H1 (cell line): ENCODE data around the gene NOL4L. TPM values are rescaled to one million over a fixed set of nuclear protein-coding genes. Genes with fewer than 3 reads are reported as not detected.

Experiments
- CTCF ChIA-PET: fragments of 300-600 bp; sonication (Branson Sonifier 250); formaldehyde crosslinking; loops from one replicate; lab custom pipeline; 2021; ENCODE audit not compliant: partially characterized antibody; lab: Charles Lee
- POLR2A ChIA-PET: fragments of 300-600 bp; sonication (Branson Sonifier 250); formaldehyde crosslinking; loops from one replicate; lab custom pipeline; 2021; ENCODE audit warnings: inconsistent platforms; ENCODE audit not compliant: partially characterized antibody; lab: Charles Lee
- DNase-seq, 2 experiments: peaks; one replicate each; pipeline versions ENCODE4 v3.0.0 to v3.0.0-alpha.2; 2010 to 2022; ENCODE audit warnings: low spot score in 2 of 2, low read depth in 1 of 2, mixed read lengths in 1 of 2
- FAIRE-seq: peaks from 2 replicates; lab custom pipeline; 2011; peaks lifted over from hg19 to GRCh38; lab: Jason Lieb, UNC
- H2AFZ ChIP-seq: 2 replicates; pipeline ENCODE4 v1.8.1; 2012; ENCODE audit warnings: low read length, inconsistent platforms
- H2AK5ac ChIP-seq: 2 replicates; pipeline ENCODE4 v1.6.1; 2013; ENCODE audit warnings: low read depth, low read length
- H2BK120ac ChIP-seq: replicated peaks from 2 replicates; pipeline ENCODE3; 2013; ENCODE audit warnings: low read depth, low read length, inconsistent platforms
- H2BK12ac ChIP-seq: 2 replicates; pipeline ENCODE4 v1.6.1; 2013; ENCODE audit warnings: low read depth, low read length
- H2BK15ac ChIP-seq: 2 replicates; pipeline ENCODE4 v1.6.1; 2013; ENCODE audit warnings: low read length
- H2BK20ac ChIP-seq: 2 replicates; pipeline ENCODE4 v1.6.1; 2013; ENCODE audit warnings: low read length
- H2BK5ac ChIP-seq: 2 replicates; pipeline ENCODE4 v1.6.1; 2013; ENCODE audit warnings: low read depth, low read length
- H3K14ac ChIP-seq: 2 replicates; pipeline ENCODE4 v1.6.1; 2013; ENCODE audit warnings: inconsistent platforms; ENCODE audit not compliant: insufficient read length
- H3K18ac ChIP-seq: 2 replicates; pipeline ENCODE4 v1.6.1; 2013; ENCODE audit warnings: low read length; ENCODE audit errors: extremely low read depth
- H3K23ac ChIP-seq: 2 replicates; pipeline ENCODE4 v1.6.1; 2013; ENCODE audit warnings: inconsistent platforms; ENCODE audit not compliant: insufficient read length
- H3K23me2 ChIP-seq: 2 replicates; pipeline ENCODE4 v1.6.1; 2013; ENCODE audit warnings: low read depth, low read length
- H3K27ac ChIP-seq: 2 replicates; pipeline ENCODE4 v1.6.1; 2011; ENCODE audit warnings: low read depth, low read length, inconsistent platforms
- H3K27me3 ChIP-seq, 4 experiments: replicated peaks in 1 of 4; 1 replicate in 1 of 4; 2 replicates in 3 of 4; pipeline versions ENCODE4 v1.6.1 to v1.8.1; 2011 to 2013; ENCODE audit warnings: low read length in 3 of 4, mild to moderate bottlenecking in 3 of 4, inconsistent platforms in 2 of 4, mixed read lengths in 2 of 4, moderate library complexity in 1 of 4; ENCODE audit not compliant: control insufficient read depth in 3 of 4, insufficient read depth in 3 of 4; ENCODE audit errors: extremely low read depth in 1 of 4
- H3K36me3 ChIP-seq, 4 experiments: 2 replicates each; pipeline versions ENCODE4 v1.6.1 to v1.8.1; 2011 to 2013; ENCODE audit warnings: mild to moderate bottlenecking in 4 of 4, low read length in 3 of 4, moderate library complexity in 2 of 4, control low read depth in 1 of 4, inconsistent platforms in 1 of 4; ENCODE audit not compliant: insufficient read depth in 4 of 4, control insufficient read depth in 2 of 4
- H3K4ac ChIP-seq: replicated peaks from 2 replicates; pipeline ENCODE3; 2013; ENCODE audit warnings: low read length, low read depth, mixed read lengths, inconsistent platforms; ENCODE audit not compliant: insufficient read length
- H3K4me1 ChIP-seq, 4 experiments: replicated peaks in 1 of 4; 1 replicate in 1 of 4; 2 replicates in 3 of 4; pipeline versions ENCODE4 v1.6.1 to v1.8.1; 2011 to 2013; ENCODE audit warnings: low read length in 3 of 4, inconsistent platforms in 2 of 4, mixed read lengths in 1 of 4; ENCODE audit not compliant: insufficient read depth in 4 of 4, control insufficient read depth in 3 of 4
- H3K4me2 ChIP-seq, 2 experiments: 2 replicates each; pipeline versions ENCODE4 v1.6.1 to v1.8.1; 2011 to 2013; ENCODE audit warnings: low read depth in 2 of 2, low read length in 2 of 2, control low read depth in 1 of 2, inconsistent platforms in 1 of 2, mild to moderate bottlenecking in 1 of 2; ENCODE audit not compliant: insufficient read depth in 1 of 2
- H3K4me3 ChIP-seq, 4 experiments: fragments of 200-600, 300-600 bp in 1 of 4; sonication (generic), shearing (Covaris generic), sonication (Bioruptor Twin) in 1 of 4; 2 replicates each; pipeline versions ENCODE4 v1.5.1 to v1.8.1; 2011 to 2016; ENCODE audit warnings: low read length in 4 of 4, low read depth in 3 of 4, control low read depth in 2 of 4, inconsistent platforms in 2 of 4, mild to moderate bottlenecking in 2 of 4, mixed read lengths in 1 of 4, moderate library complexity in 1 of 4; ENCODE audit not compliant: insufficient read depth in 2 of 4; ENCODE audit errors: extremely low read depth in 1 of 4
- H3K56ac ChIP-seq: replicated peaks from 2 replicates; pipeline ENCODE3; 2013; ENCODE audit warnings: low read depth, mild to moderate bottlenecking, mixed read lengths, low read length, inconsistent platforms; ENCODE audit not compliant: insufficient read length
- H3K79me1 ChIP-seq: 2 replicates; pipeline ENCODE4 v1.6.1; 2013; ENCODE audit warnings: low read depth, low read length, control low read depth
- H3K79me2 ChIP-seq, 2 experiments: 2 replicates each; pipeline versions ENCODE4 v1.6.1 to v1.8.1; 2012 to 2013; ENCODE audit warnings: low read length in 2 of 2, mild to moderate bottlenecking in 2 of 2, inconsistent platforms in 1 of 2; ENCODE audit not compliant: insufficient read depth in 2 of 2, control insufficient read depth in 1 of 2
- H3K9ac ChIP-seq, 4 experiments: replicated peaks in 1 of 4; 1 replicate in 1 of 4; 2 replicates in 3 of 4; pipeline versions ENCODE4 v1.6.1 to v1.8.1; 2011 to 2013; ENCODE audit warnings: low read depth in 3 of 4, low read length in 3 of 4, control low read depth in 2 of 4, mild to moderate bottlenecking in 2 of 4, moderate library complexity in 2 of 4, inconsistent platforms in 1 of 4; ENCODE audit errors: extremely low read depth in 1 of 4
- H3K9me3 ChIP-seq, 2 experiments: 2 replicates each; pipeline versions ENCODE4 v1.6.1 to v1.8.1; 2012 to 2013; ENCODE audit warnings: mild to moderate bottlenecking in 2 of 2, moderate library complexity in 2 of 2, control low read depth in 1 of 2, inconsistent platforms in 1 of 2, low read depth in 1 of 2, low read length in 1 of 2, mixed read lengths in 1 of 2; ENCODE audit not compliant: insufficient read depth in 2 of 2
- H4K20me1 ChIP-seq, 2 experiments: replicated peaks in 1 of 2; 2 replicates each; pipeline versions ENCODE3 to v1.8.1; 2011 to 2013; ENCODE audit warnings: inconsistent platforms in 2 of 2, low read length in 2 of 2, mild to moderate bottlenecking in 1 of 2; ENCODE audit not compliant: insufficient read depth in 2 of 2, control insufficient read depth in 1 of 2
- H4K5ac ChIP-seq: 2 replicates; pipeline ENCODE4 v1.6.1; 2013; ENCODE audit warnings: low read length, low read depth, mixed read lengths, inconsistent platforms; ENCODE audit not compliant: insufficient read length
- H4K8ac ChIP-seq: 2 replicates; pipeline ENCODE4 v1.8.0; 2013; ENCODE audit warnings: mild to moderate bottlenecking, moderate library complexity, low read length, inconsistent platforms; ENCODE audit not compliant: insufficient read depth; ENCODE audit errors: extremely low read depth
- H4K91ac ChIP-seq: replicated peaks from 2 replicates; pipeline ENCODE3; 2013; ENCODE audit warnings: low read length, mixed read lengths, inconsistent platforms; ENCODE audit not compliant: insufficient read length
- PHF8 ChIP-seq: fragments of 200-600 bp; sonication (generic); conservative IDR thresholded peaks from 2 replicates; pipeline ENCODE4 v1.7.1; 2012; ENCODE audit warnings: low read depth, mild to moderate bottlenecking, inconsistent platforms, low read length, moderate library complexity
- SAP30 ChIP-seq: fragments of 300-600 bp; sonication (generic); IDR thresholded peaks from 2 replicates; pipeline ENCODE4 v1.7.1; 2012; ENCODE audit warnings: low read length, moderate library complexity, mild to moderate bottlenecking, inconsistent platforms; ENCODE audit not compliant: insufficient read depth, insufficient replicate concordance
- WGBS, 2 experiments: shearing (Covaris generic) in 1 of 2; methylation state at CpG; one replicate each; pipeline versions ENCODE4 v1.1.6 to v1.1.7; 2013 to 2015; ENCODE audit warnings: low lambda C conversion rate in 2 of 2, mixed read lengths in 2 of 2, inconsistent platforms in 1 of 2, low coverage in 1 of 2, missing lambda C conversion rate in 1 of 2; ENCODE audit not compliant: insufficient replicate concordance in 2 of 2, insufficient coverage in 1 of 2, insufficient read length in 1 of 2; ENCODE audit errors: extremely low coverage in 1 of 2, missing lambda C conversion rate in 1 of 2; 5-methylcytosine and 5-hydroxymethylcytosine counted together
- polyA plus RNA-seq, 7 experiments: library from polyadenylated mRNA; depleted of rRNA in 3 of 7; stranded (reverse) in 5 of 7; unstranded in 2 of 7; fragments of >200 nt in 5 of 7; fragments of 200-250 nt in 2 of 7; gene quantifications; 1 replicate in 5 of 7; 2 replicates in 1 of 7; 4 replicates in 1 of 7; pipeline versions ENCODE4 v1.2.1 to v1.2.3, GENCODE V29; 2011 to 2013; ENCODE audit warnings: missing spikeins in 2 of 7, mixed read lengths in 2 of 7
- total RNA-seq: library from RNA; stranded (reverse); fragmentation: NEBNext Ultra II Directional; extraction: Animal tissue kit (Norgen Biotek cat#: 25700); gene quantifications from 2 replicates; pipeline ENCODE4 v1.2.1, GENCODE V29; 2021

NOL4L gene
- total and polyA plus RNA-seq, 2 of the 8 experiments (the other 6 are each of a cell fraction or from before 2014, with no cell fraction given) = 15.3 to 23.7 TPM

- Histone ChIP-seq H2BK12ac (no peak overlapping the region), H3K36me3 (no peaks in the 10 kb centered on the region), H3K9me3 (no peaks in the 10 kb centered on the region), H4K5ac (no peak overlapping the region), H3K9ac (no peak overlapping the region), H2BK20ac (no peak overlapping the region), H2AK5ac (no peak overlapping the region), H2BK5ac (no peak overlapping the region), H3K4me1 (no peaks in the 10 kb centered on the region; a peak in 1 of 7 replicates), H3K79me1 (no peaks in the 10 kb centered on the region; the same call in 1 of the 2 replicates), H3K4me2 (no peak overlapping the region), H2BK120ac (no peak overlapping the region), H3K23me2 (no peaks in the 10 kb centered on the region), H2AFZ (no peak overlapping the region), H3K23ac (no peak overlapping the region), H4K20me1 (no peaks in the 10 kb centered on the region), H4K8ac (no peak overlapping the region), H3K79me2 (no peaks in the 10 kb centered on the region), H3K27me3 (no peaks in the 10 kb centered on the region), H3K18ac (no peak overlapping the region), H3K27ac (no peak overlapping the region), H3K4me3 (no peak overlapping the region), H2BK15ac (no peak overlapping the region), H3K56ac (no peak overlapping the region), H3K4ac (no peak overlapping the region), H3K14ac (no peak overlapping the region), H4K91ac (no peak overlapping the region)
- ChIA-PET POLR2A (interaction anchor here (0.6 to 0.9 kb wide), 2 partner anchors 17 to 19 kb away, joined by 3 read pairs; no protein-coding TSS in a partner anchor), CTCF (interaction anchor here (0.7 to 2.2 kb wide), 6 partner anchors 9 to 107 kb away, joined by 3 to 6 read pairs (median 3); no protein-coding TSS in a partner anchor)
- TF ChIP-seq PHF8 (no peak), SAP30 (no peak)
- FAIRE-seq (no peak), DNase-seq (no peak)
- WGBS, 2 experiments = 97% methylated on average over 10 of the region's 13 CpGs; no CpG with 5 or more reads in 1 of the 2 experiments
Measured at GRCh38 chr20:32544893-32545840, 40.0 kb downstream of the NOL4L start.
